Subcutaneous adipose tissue (tissue), 4 donors: ENCODE data around the gene DOLPP1. TPM values are rescaled to one million over a fixed set of nuclear protein-coding genes. Genes with fewer than 3 reads are reported as not detected.

Experiments used
- total RNA-seq, 4 donors: library from RNA; depleted of rRNA; stranded (reverse); fragments of >200 nt; gene quantifications; one replicate each; pipeline ENCODE4 v1.1.0, GENCODE V29; 2016
- TF ChIP-seq, protein P1 (sequence below): fragments of 450-650 bp; IDR thresholded peaks from one replicate; pipeline ENCODE4 v1.5.1; 2016; ENCODE audit warnings: low read depth, mild to moderate bottlenecking, control low read depth, antibody characterized with exemption, moderate library complexity

The DOLPP1 gene
- total RNA-seq, 4 donors from 2014 or later, result 3.3 to 10.0 (median 5.0) TPM

GRCh38 chr9:129037767-129038098 is 43.2 kb upstream of the DOLPP1 start:
- TF ChIP-seq, protein P1, sequence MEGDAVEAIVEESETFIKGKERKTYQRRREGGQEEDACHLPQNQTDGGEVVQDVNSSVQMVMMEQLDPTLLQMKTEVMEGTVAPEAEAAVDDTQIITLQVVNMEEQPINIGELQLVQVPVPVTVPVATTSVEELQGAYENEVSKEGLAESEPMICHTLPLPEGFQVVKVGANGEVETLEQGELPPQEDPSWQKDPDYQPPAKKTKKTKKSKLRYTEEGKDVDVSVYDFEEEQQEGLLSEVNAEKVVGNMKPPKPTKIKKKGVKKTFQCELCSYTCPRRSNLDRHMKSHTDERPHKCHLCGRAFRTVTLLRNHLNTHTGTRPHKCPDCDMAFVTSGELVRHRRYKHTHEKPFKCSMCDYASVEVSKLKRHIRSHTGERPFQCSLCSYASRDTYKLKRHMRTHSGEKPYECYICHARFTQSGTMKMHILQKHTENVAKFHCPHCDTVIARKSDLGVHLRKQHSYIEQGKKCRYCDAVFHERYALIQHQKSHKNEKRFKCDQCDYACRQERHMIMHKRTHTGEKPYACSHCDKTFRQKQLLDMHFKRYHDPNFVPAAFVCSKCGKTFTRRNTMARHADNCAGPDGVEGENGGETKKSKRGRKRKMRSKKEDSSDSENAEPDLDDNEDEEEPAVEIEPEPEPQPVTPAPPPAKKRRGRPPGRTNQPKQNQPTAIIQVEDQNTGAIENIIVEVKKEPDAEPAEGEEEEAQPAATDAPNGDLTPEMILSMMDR, result no peak

- TF ChIP-seq, protein P1, result no peak
Observed at GRCh38 chr9:129038109-129038852, 42.6 kb upstream of the DOLPP1 start.

GRCh38 chr9:129040113-129040643 is 40.7 kb upstream of the DOLPP1 start:
- TF ChIP-seq, protein P1, result no peak

- TF ChIP-seq, protein P1, result no peak
Observed at GRCh38 chr9:129042016-129042415, 38.9 kb upstream of the DOLPP1 start.

- TF ChIP-seq, protein P1, result no peak
Observed at GRCh38 chr9:129052592-129052991, 28.3 kb upstream of the DOLPP1 start.

GRCh38 chr9:129053020-129053419 is 27.9 kb upstream of the DOLPP1 start:
- TF ChIP-seq, protein P1, result no peak

DNA sequence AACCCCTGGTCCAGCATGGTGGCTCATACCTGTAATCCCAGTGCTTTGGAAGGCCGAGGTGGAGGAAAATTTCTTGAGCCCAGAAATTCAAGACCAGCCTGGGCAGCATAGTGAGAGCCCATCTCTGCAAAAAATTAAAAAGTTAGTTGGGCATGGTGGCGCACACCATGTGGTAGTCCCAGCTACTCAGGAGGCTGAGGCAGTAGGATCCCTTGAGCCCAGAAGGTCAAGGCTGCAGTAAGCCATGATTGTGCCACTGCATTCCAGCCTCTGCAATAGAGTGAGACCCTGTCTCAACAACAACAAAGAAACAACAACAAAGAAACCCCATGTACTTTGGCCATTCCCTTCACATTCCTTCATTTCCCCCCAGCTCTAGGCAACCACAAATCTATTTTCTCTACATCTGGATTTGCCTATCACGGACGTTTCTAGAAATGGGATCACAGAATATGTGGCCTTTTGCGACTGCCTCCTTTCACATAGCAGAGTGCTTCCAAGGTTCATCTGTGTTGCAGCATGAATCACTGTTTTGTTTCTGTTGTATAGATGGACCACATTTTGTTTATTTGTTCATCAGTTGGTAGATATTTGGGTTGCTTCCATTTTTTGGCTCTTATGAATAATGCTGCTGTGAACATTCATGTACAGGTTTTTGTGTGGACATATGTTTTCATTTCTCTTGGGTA is 26.6 kb upstream of the DOLPP1 start:
- TF ChIP-seq, protein P1, result no peak
